K562 (cell line): ENCODE results near the gene RGS12. TPM values are rescaled to one million over a fixed set of nuclear protein-coding genes. Genes with fewer than 3 reads are reported as not detected.

ENCODE experiments used
- ATAC-seq: fragments of 200-7000 bp; cut with Tn5 transposase; 3 replicates; pipeline ENCODE4 v1.9.1; 2020; ENCODE audit warnings: moderate library complexity
- BruUV-seq: library from RNA; stranded (reverse); fragments of 400-500 nt; replicated peaks from 2 replicates; lab custom pipeline; 2021; lab: Mats Ljungman, UMichigan
- CTCF ChIA-PET: fragments of 300-600 bp; formaldehyde crosslinking; extraction: SDS; loops from one replicate; lab custom pipeline; 2021; ENCODE audit warnings: low intra/inter-chr PET ratio; lab: Yijun Ruan, JAX
- POLR2A ChIA-PET: fragments of 300-600, 350-650 bp; sonication (Branson Sonifier 250); formaldehyde crosslinking; extraction: SDS; loops from one replicate; lab custom pipeline; 2021; ENCODE audit warnings: antibody characterized with exemption, inconsistent platforms; lab: Yijun Ruan, JAX
- DNase-seq, 4 experiments: peaks; one replicate each; pipeline versions ENCODE4 v3.0.0 to v3.0.0-alpha.2; 2011 to 2018; ENCODE audit warnings: low spot score in 3 of 4, mixed read lengths in 3 of 4; ENCODE audit errors: extremely low read depth in 1 of 4
- FAIRE-seq: peaks from 2 replicates; lab custom pipeline; 2011; peaks lifted over from hg19 to GRCh38; lab: Jason Lieb, UNC
- H2AFZ ChIP-seq: 2 replicates; pipeline ENCODE4 v1.6.0; 2011; ENCODE audit warnings: low read depth, low read length, control low read depth, inconsistent platforms
- H3K27ac ChIP-seq: fragments of 200-600 bp; 3 replicates; pipeline ENCODE4 v1.8.0; 2011; ENCODE audit warnings: low read depth, mild to moderate bottlenecking, control low read depth, inconsistent platforms, low read length, moderate library complexity, mixed read lengths; ENCODE audit errors: extremely low read depth
- H3K27me3 ChIP-seq, 2 experiments: fragments of 300-600 bp in 1 of 2; 2 replicates in 1 of 2; 3 replicates in 1 of 2; pipeline versions ENCODE4 v1.6.0 to v1.8.0; 2011; ENCODE audit warnings: inconsistent platforms in 2 of 2, low read length in 2 of 2, mild to moderate bottlenecking in 1 of 2, mixed read lengths in 1 of 2, moderate library complexity in 1 of 2; ENCODE audit not compliant: control insufficient read depth in 2 of 2, insufficient read depth in 2 of 2
- H3K36me3 ChIP-seq: fragments of 300-600 bp; 3 replicates; pipeline ENCODE4 v1.8.0; 2011; ENCODE audit warnings: mild to moderate bottlenecking, low read length, inconsistent platforms; ENCODE audit not compliant: control insufficient read depth, insufficient read depth
- H3K4me1 ChIP-seq, 2 experiments: fragments of 200-600 bp in 1 of 2; replicated peaks in 1 of 2; 2 replicates in 1 of 2; 3 replicates in 1 of 2; pipeline versions ENCODE4 v1.5.1 to v1.8.0; 2011; ENCODE audit warnings: inconsistent platforms in 2 of 2, low read length in 2 of 2, mild to moderate bottlenecking in 1 of 2, mixed read lengths in 1 of 2, moderate library complexity in 1 of 2; ENCODE audit not compliant: control insufficient read depth in 2 of 2, insufficient read depth in 2 of 2
- H3K4me2 ChIP-seq: 2 replicates; pipeline ENCODE4 v1.6.1; 2011; ENCODE audit warnings: low read length, control low read depth, inconsistent platforms, mixed read lengths; ENCODE audit not compliant: insufficient read depth
- H3K4me3 ChIP-seq: fragments of 200-600 bp; sonication (generic), shearing (Covaris generic); 2 replicates; pipeline ENCODE4 v1.5.1; 2016; ENCODE audit warnings: control low read depth, inconsistent platforms
- H3K79me2 ChIP-seq: fragments of 200-600 bp; 3 replicates; pipeline ENCODE4 v1.8.0; 2011; ENCODE audit warnings: low read length, inconsistent platforms; ENCODE audit not compliant: control insufficient read depth, insufficient read depth
- H3K9ac ChIP-seq, 2 experiments: 2 replicates each; pipeline versions ENCODE4 v1.6.0 to v1.6.1; 2011; ENCODE audit warnings: low read depth in 2 of 2, low read length in 2 of 2, control low read depth in 1 of 2, inconsistent platforms in 1 of 2, mild to moderate bottlenecking in 1 of 2, mixed read lengths in 1 of 2; ENCODE audit not compliant: insufficient read depth in 1 of 2
- H3K9me1 ChIP-seq: one replicate; pipeline ENCODE4 v1.6.0; 2011; ENCODE audit warnings: inconsistent platforms, mild to moderate bottlenecking, low read length, moderate library complexity; ENCODE audit not compliant: control insufficient read depth, insufficient read depth
- H3K9me3 ChIP-seq: replicated peaks from 2 replicates; pipeline ENCODE4 v1.5.1; 2011; ENCODE audit warnings: low read depth, low read length, inconsistent platforms; ENCODE audit not compliant: control insufficient read depth, insufficient read depth
- H4K20me1 ChIP-seq: replicated peaks from 2 replicates; pipeline ENCODE4 v1.6.1; 2011; ENCODE audit warnings: low read length, inconsistent platforms, mixed read lengths; ENCODE audit not compliant: control insufficient read depth, insufficient read depth
- ESRRA ChIP-seq: fragments of 450-650 bp; IDR thresholded peaks from 2 replicates; pipeline ENCODE4 v1.6.1; 2014; ENCODE audit warnings: low read depth, mild to moderate bottlenecking, moderate library complexity, borderline replicate concordance
- FOSL1 ChIP-seq: fragments of 200-800 bp; sonication (Bioruptor generic); conservative IDR thresholded peaks from 2 replicates; pipeline ENCODE4 v1.6.1; 2016; ENCODE audit warnings: missing genetic modification characterization, missing compliant biosample characterization
- KDM1A ChIP-seq, 2 experiments: fragments of 450-650 bp; IDR thresholded peaks; 2 replicates each; pipeline ENCODE4 v1.6.1; 2016; ENCODE audit warnings: mild to moderate bottlenecking in 2 of 2
- MAZ ChIP-seq, 2 experiments: fragments of 450-650 bp in 1 of 2; sonication (generic) in 1 of 2; formaldehyde crosslinking; IDR thresholded peaks in 1 of 2; conservative IDR thresholded peaks in 1 of 2; 2 replicates each; pipeline versions ENCODE4 v1.4.0 to v1.5.0; 2020; ENCODE audit warnings: mild to moderate bottlenecking in 1 of 2, missing genetic modification reagents in 1 of 2
- PHTF2 ChIP-seq: fragments of 250-450 bp; sonication (Bioruptor Pico); IDR thresholded peaks from 2 replicates; pipeline ENCODE4 v1.5.0; 2021; ENCODE audit warnings: mild to moderate bottlenecking
- POLR2A ChIP-seq: fragments of 450-650 bp; conservative IDR thresholded peaks from 2 replicates; pipeline ENCODE4 v1.6.1; 2016
- SMARCE1 ChIP-seq: fragments of 450-650 bp; IDR thresholded peaks from 2 replicates; pipeline ENCODE4 v1.7.1; 2016; ENCODE audit warnings: mild to moderate bottlenecking
- SNIP1 ChIP-seq: fragments of 450-650 bp; IDR thresholded peaks from 2 replicates; pipeline ENCODE4 v1.7.1; 2017; ENCODE audit warnings: low read depth, mild to moderate bottlenecking
- ZNF133 ChIP-seq: fragments of 250-450 bp; sonication (Bioruptor Pico); IDR thresholded peaks from 2 replicates; pipeline ENCODE4 v1.4.0; 2020; ENCODE audit warnings: mild to moderate bottlenecking
- ZNF143 ChIP-seq: sonication (generic); formaldehyde crosslinking; IDR thresholded peaks from 2 replicates; pipeline ENCODE4 v1.9.0; 2022; ENCODE audit warnings: mild to moderate bottlenecking, missing genetic modification reagents
- ZNF184 ChIP-seq: sonication (generic); formaldehyde crosslinking; IDR thresholded peaks from 2 replicates; pipeline ENCODE4 v1.5.0; 2020; ENCODE audit warnings: missing genetic modification reagents
- WGBS: fragments of 100-300 bp; shearing (Covaris generic); methylation state at CpG from one replicate; pipeline ENCODE4 v1.1.6; 2016; ENCODE audit warnings: low coverage, mixed read lengths; ENCODE audit not compliant: insufficient coverage; ENCODE audit errors: missing lambda C conversion rate; 5-methylcytosine and 5-hydroxymethylcytosine counted together
- in situ Hi-C: fragments of 300-500 bp; cut with MboI; formaldehyde crosslinking; loops from 4 replicates; pipeline ENCODE4 v1.15.0; 2018; ENCODE audit warnings: inconsistent platforms, mixed read lengths
- intact Hi-C: fragments of 100-400 bp; cut with micrococcal nuclease; formaldehyde crosslinking; loops from 2 replicates; pipeline ENCODE4 v1.14.2; 2022
- polyA plus RNA-seq, 8 experiments: library from polyadenylated mRNA; depleted of rRNA in 4 of 8; stranded (reverse) in 5 of 8; unstranded in 3 of 8; fragments of >200 nt; fragmentation: Nextera tagmentation in 2 of 8; fragmentation: Illumina TruSeq in 1 of 8; extraction: Ambion mirVana in 2 of 8; extraction: Trizol in 1 of 8; gene quantifications; 2 replicates each; pipeline versions ENCODE4 v1.2.1 to v1.2.3, GENCODE V29; 2011 to 2014; ENCODE audit warnings: inconsistent platforms in 1 of 8, missing spikeins in 1 of 8
- total RNA-seq, 7 experiments: library from RNA; depleted of rRNA in 6 of 7; stranded (reverse); fragments of >200 nt in 6 of 7; fragmentation: Illumina TruSeq in 2 of 7; extraction: Trizol in 2 of 7; gene quantifications; 2 replicates each; pipeline versions ENCODE4 v1.2.1 to v1.2.3, GENCODE V29; 2011 to 2021; ENCODE audit warnings: low replicate concordance in 1 of 7

Gene RGS12
- total and polyA plus RNA-seq, 9 of the 15 experiments (the other 6 are each of a cell fraction or from before 2014, with no cell fraction given): 0.30 to 8.8 (median 5.5) TPM

DNA sequence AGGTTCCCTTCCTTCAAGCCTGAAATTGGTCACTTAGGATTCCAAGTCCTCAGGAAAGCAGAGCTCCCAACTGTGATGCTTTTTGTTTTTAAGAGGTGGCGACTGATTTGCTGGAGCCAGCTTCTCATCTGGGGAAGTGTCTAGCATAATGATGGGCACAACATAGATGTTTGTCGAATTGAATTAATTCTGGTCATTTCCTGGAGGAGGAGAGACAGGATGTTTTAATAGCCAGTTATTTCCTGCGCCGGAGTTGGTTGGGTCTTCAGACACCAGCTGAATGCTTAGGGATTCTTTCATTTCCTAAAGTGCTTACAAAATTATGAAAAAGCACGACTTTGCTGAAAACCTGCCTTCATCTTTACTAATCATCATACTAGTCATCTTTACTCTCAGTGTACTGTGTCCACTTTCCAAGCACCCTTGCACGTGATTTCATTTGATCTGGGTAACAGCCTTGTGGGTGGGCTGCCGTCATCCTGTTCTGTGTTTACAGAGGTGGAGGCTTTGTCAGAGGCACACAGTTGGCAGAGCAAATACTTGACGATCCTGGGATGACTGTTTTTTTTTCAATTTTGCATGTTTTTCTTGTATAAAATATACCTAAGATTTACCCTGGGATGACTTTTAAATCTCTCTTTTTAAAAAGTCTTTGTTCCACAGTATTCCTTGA is 49.5 kb downstream of the RGS12 start:
- no peak overlapping the region for H3K9ac ChIP-seq
- no peaks in the 10 kb centered on the region for H3K9me3 ChIP-seq
- POLR2A ChIA-PET: interaction anchor here (0.6 to 1.3 kb wide), 3 partner anchors 11 to 1268 kb away, joined by 3 to 4 read pairs (median 3); no protein-coding TSS in a partner anchor
- H3K27me3 ChIP-seq: peaks cover 0 to 21% of the 10 kb centered on the region in 2 experiments; a peak in 2 of 5 replicates
- in situ Hi-C loops (loop anchor here (5.0 kb wide), 1 partner anchor 110 kb away; no protein-coding TSS in a partner anchor), intact Hi-C loops (no loop called here)
- no peak for TF ChIP-seq SNIP1
- TF ChIP-seq SMARCE1: no peak
- TF ChIP-seq MAZ (CRISPR knock-in tag; conservative IDR thresholded peaks at IDR 0.05 in 1 of 2, IDR thresholded peaks at IDR 0.05 in 1 of 2): no peak
- TF ChIP-seq ESRRA: no peak
- no peak for TF ChIP-seq ZNF143
- no peak for TF ChIP-seq ZNF184 (CRISPR knock-in tag)
- no peak for TF ChIP-seq POLR2A
- no peak for TF ChIP-seq ZNF133 (CRISPR knock-in tag)
- TF ChIP-seq PHTF2: no peak
- TF ChIP-seq KDM1A (IDR thresholded peaks at IDR 0.05): no peak
- no peak for TF ChIP-seq FOSL1
- no peak overlapping the region for H3K27ac ChIP-seq
- H2AFZ ChIP-seq: no peak overlapping the region
- no peak overlapping the region for H3K4me3 ChIP-seq
- DNase-seq (no peak), ATAC-seq (no peak), FAIRE-seq (no peak)
- H4K20me1 ChIP-seq: peaks cover 9% of the 10 kb centered on the region; the same call in 1 of the 2 replicates
- no TSS peak for BruUV-seq
- no peaks in the 10 kb centered on the region for H3K36me3 ChIP-seq
- H3K4me1 ChIP-seq: peaks cover 0 to 9% of the 10 kb centered on the region in 2 experiments; a peak in 2 of 5 replicates
- CTCF ChIA-PET: interaction anchor here (0.6 kb wide), 1 partner anchor 619 kb away, joined by 3 read pairs; no protein-coding TSS in a partner anchor
- H3K4me2 ChIP-seq: no peak overlapping the region
- 24% methylated on average over 8 of the region's 8 CpGs for WGBS
- no peaks in the 10 kb centered on the region for H3K79me2 ChIP-seq
- peaks cover 2% of the 10 kb centered on the region for H3K9me1 ChIP-seq

Other genes starting within 250 kb of the RGS12 start
- not detected in 2 replicates for gene HTT-AS, start 218.5 kb upstream of the RGS12 start, total RNA-seq (2014; rRNA removed)
- gene HTT-AS, start 218.5 kb upstream of the RGS12 start, total RNA-seq (2014; rRNA removed; fragmentation: Illumina TruSeq; extraction: Trizol): not detected in 2 replicates
- gene HTT-AS, start 218.5 kb upstream of the RGS12 start, total RNA-seq (2015; rRNA removed; fragmentation: Illumina TruSeq; extraction: Trizol): not detected in 2 replicates
- not detected in 2 replicates for gene HTT-AS, start 218.5 kb upstream of the RGS12 start, total RNA-seq (2021)
- gene HTT-AS, start 218.5 kb upstream of the RGS12 start, polyA plus RNA-seq (2011; rRNA removed): not detected in 2 replicates
- gene HTT-AS, start 218.5 kb upstream of the RGS12 start, polyA plus RNA-seq (2014; fragmentation: Illumina TruSeq; extraction: Trizol): not detected in 2 replicates
- not detected for gene HTT-AS, start 218.5 kb upstream of the RGS12 start, polyA plus RNA-seq (2014; fragmentation: Nextera tagmentation; extraction: Ambion mirVana)
- gene HTT-AS, start 218.5 kb upstream of the RGS12 start, polyA plus RNA-seq (2014; rRNA removed): not detected in 2 replicates
- gene HTT, start 218.3 kb upstream of the RGS12 start, total RNA-seq (2014; rRNA removed): 13.3 and 19.2 TPM in 2 replicates
- gene HTT, start 218.3 kb upstream of the RGS12 start, total RNA-seq (2014; rRNA removed; fragmentation: Illumina TruSeq; extraction: Trizol): 14.7 and 16.3 TPM in 2 replicates
- 14.5 and 16.4 TPM in 2 replicates for gene HTT, start 218.3 kb upstream of the RGS12 start, total RNA-seq (2015; rRNA removed; fragmentation: Illumina TruSeq; extraction: Trizol)
- gene HTT, start 218.3 kb upstream of the RGS12 start, total RNA-seq (2021): 26.6 and 31.6 TPM in 2 replicates
- gene HTT, start 218.3 kb upstream of the RGS12 start, polyA plus RNA-seq (2011; rRNA removed): 14.7 and 15.3 TPM in 2 replicates
- gene HTT, start 218.3 kb upstream of the RGS12 start, polyA plus RNA-seq (2014; fragmentation: Illumina TruSeq; extraction: Trizol): 22.2 and 23.3 TPM in 2 replicates
- under 1 TPM; 0.66 to 0.97 TPM for gene HTT, start 218.3 kb upstream of the RGS12 start, polyA plus RNA-seq (2014; fragmentation: Nextera tagmentation; extraction: Ambion mirVana)
- gene HTT, start 218.3 kb upstream of the RGS12 start, polyA plus RNA-seq (2014; rRNA removed): 12.6 and 19.9 TPM in 2 replicates
- 0.12 TPM in 1 of 2 replicates, not detected in the other for gene MSANTD1, start 43.9 kb upstream of the RGS12 start, total RNA-seq (2014; rRNA removed)
- gene MSANTD1, start 43.9 kb upstream of the RGS12 start, total RNA-seq (2014; rRNA removed; fragmentation: Illumina TruSeq; extraction: Trizol): 0.04 TPM in 1 of 2 replicates, not detected in the other
- gene MSANTD1, start 43.9 kb upstream of the RGS12 start, total RNA-seq (2015; rRNA removed; fragmentation: Illumina TruSeq; extraction: Trizol): 0.07 TPM in 1 of 2 replicates, not detected in the other
- gene MSANTD1, start 43.9 kb upstream of the RGS12 start, total RNA-seq (2021): 0.09 TPM in 1 of 2 replicates, not detected in the other
- gene MSANTD1, start 43.9 kb upstream of the RGS12 start, polyA plus RNA-seq (2011; rRNA removed): not detected in 2 replicates
- gene MSANTD1, start 43.9 kb upstream of the RGS12 start, polyA plus RNA-seq (2014; fragmentation: Illumina TruSeq; extraction: Trizol): not detected in 2 replicates
- not detected for gene MSANTD1, start 43.9 kb upstream of the RGS12 start, polyA plus RNA-seq (2014; fragmentation: Nextera tagmentation; extraction: Ambion mirVana)
- not detected in 2 replicates for gene MSANTD1, start 43.9 kb upstream of the RGS12 start, polyA plus RNA-seq (2014; rRNA removed)
- not detected in 2 replicates for gene HGFAC, start 148.9 kb downstream of the RGS12 start, total RNA-seq (2014; rRNA removed)
- gene HGFAC, start 148.9 kb downstream of the RGS12 start, total RNA-seq (2014; rRNA removed; fragmentation: Illumina TruSeq; extraction: Trizol): not detected in 2 replicates
- not detected in 2 replicates for gene HGFAC, start 148.9 kb downstream of the RGS12 start, total RNA-seq (2015; rRNA removed; fragmentation: Illumina TruSeq; extraction: Trizol)
- 0.09 TPM in 1 of 2 replicates, not detected in the other for gene HGFAC, start 148.9 kb downstream of the RGS12 start, total RNA-seq (2021)
- gene HGFAC, start 148.9 kb downstream of the RGS12 start, polyA plus RNA-seq (2011; rRNA removed): not detected in 2 replicates
- not detected in 2 replicates for gene HGFAC, start 148.9 kb downstream of the RGS12 start, polyA plus RNA-seq (2014; fragmentation: Illumina TruSeq; extraction: Trizol)
- gene HGFAC, start 148.9 kb downstream of the RGS12 start, polyA plus RNA-seq (2014; fragmentation: Nextera tagmentation; extraction: Ambion mirVana): not detected
- 0.13 TPM in 1 of 2 replicates, not detected in the other for gene HGFAC, start 148.9 kb downstream of the RGS12 start, polyA plus RNA-seq (2014; rRNA removed)
- gene DOK7, start 170.3 kb downstream of the RGS12 start, total RNA-seq (2014; rRNA removed): not detected in 2 replicates
- gene DOK7, start 170.3 kb downstream of the RGS12 start, total RNA-seq (2014; rRNA removed; fragmentation: Illumina TruSeq; extraction: Trizol): not detected in 2 replicates
- gene DOK7, start 170.3 kb downstream of the RGS12 start, total RNA-seq (2015; rRNA removed; fragmentation: Illumina TruSeq; extraction: Trizol): not detected in 2 replicates
- gene DOK7, start 170.3 kb downstream of the RGS12 start, total RNA-seq (2021): not detected in 2 replicates
- gene DOK7, start 170.3 kb downstream of the RGS12 start, polyA plus RNA-seq (2011; rRNA removed): not detected in 2 replicates
- gene DOK7, start 170.3 kb downstream of the RGS12 start, polyA plus RNA-seq (2014; fragmentation: Illumina TruSeq; extraction: Trizol): not detected in 2 replicates
- not detected for gene DOK7, start 170.3 kb downstream of the RGS12 start, polyA plus RNA-seq (2014; fragmentation: Nextera tagmentation; extraction: Ambion mirVana)
- not detected in 2 replicates for gene DOK7, start 170.3 kb downstream of the RGS12 start, polyA plus RNA-seq (2014; rRNA removed)
- 73.5 and 105 TPM in 2 replicates for gene LRPAP1, start 239.4 kb downstream of the RGS12 start, total RNA-seq (2014; rRNA removed)
- gene LRPAP1, start 239.4 kb downstream of the RGS12 start, total RNA-seq (2014; rRNA removed; fragmentation: Illumina TruSeq; extraction: Trizol): 18.7 and 24.6 TPM in 2 replicates
- 41.8 and 49.7 TPM in 2 replicates for gene LRPAP1, start 239.4 kb downstream of the RGS12 start, total RNA-seq (2015; rRNA removed; fragmentation: Illumina TruSeq; extraction: Trizol)
- 72.0 and 75.5 TPM in 2 replicates for gene LRPAP1, start 239.4 kb downstream of the RGS12 start, total RNA-seq (2021)
- gene LRPAP1, start 239.4 kb downstream of the RGS12 start, polyA plus RNA-seq (2011; rRNA removed): 43.6 and 45.0 TPM in 2 replicates
- 33.1 and 55.4 TPM in 2 replicates for gene LRPAP1, start 239.4 kb downstream of the RGS12 start, polyA plus RNA-seq (2014; fragmentation: Illumina TruSeq; extraction: Trizol)
- 1 to 10 TPM; 1.1 to 6.1 TPM for gene LRPAP1, start 239.4 kb downstream of the RGS12 start, polyA plus RNA-seq (2014; fragmentation: Nextera tagmentation; extraction: Ambion mirVana)
- gene LRPAP1, start 239.4 kb downstream of the RGS12 start, polyA plus RNA-seq (2014; rRNA removed): 57.7 and 69.9 TPM in 2 replicates